ENCODE measurements around the gene FLVCR1.
"Not testable (repeated sequence)": the region's sequence is repeated elsewhere in the genome, so short reads cannot be mapped to it uniquely, and the experiment has no call there.

FLVCR1 gene

GRCh38 chr1:212879947-212880690 lies 22.0 kb downstream of the FLVCR1 start:
- Mint-ChIP-seq H3K27ac (no peak overlapping the region), H3K4me3 (no peak overlapping the region), H3K9me3 (no peaks in the 10 kb centered on the region), H3K27me3 (no peaks in the 10 kb centered on the region), H3K4me1 (no peaks in the 10 kb centered on the region), H3K36me3 (ENCODE audit: low read depth) (peaks cover 40% of the 10 kb centered on the region)
- ATAC-seq (no peak), DNase-seq (no peak)

- no peaks in the 10 kb centered on the region for H3K4me1 Mint-ChIP-seq
- no peak for DNase-seq
- no peak for ATAC-seq
- H3K27me3 Mint-ChIP-seq = no peaks in the 10 kb centered on the region
- H3K36me3 Mint-ChIP-seq (ENCODE audit: low read depth) = peaks cover 49% of the 10 kb centered on the region
- no peak overlapping the region for H3K27ac Mint-ChIP-seq
- H3K4me3 Mint-ChIP-seq = no peak overlapping the region
- no peaks in the 10 kb centered on the region for H3K9me3 Mint-ChIP-seq
Observed at GRCh38 chr1:212884592-212884991, 26.5 kb downstream of the FLVCR1 start.

GRCh38 chr1:212892108-212892507 lies 34.0 kb downstream of the FLVCR1 start:
- Mint-ChIP-seq H3K4me3 (no peak overlapping the region), H3K27ac (no peak overlapping the region), H3K9me3 (no peaks in the 10 kb centered on the region), H3K4me1 (no peaks in the 10 kb centered on the region), H3K36me3 (ENCODE audit: low read depth) (peaks cover 68% of the 10 kb centered on the region), H3K27me3 (no peaks in the 10 kb centered on the region)
- DNase-seq (no peak), ATAC-seq (no peak)

GRCh38 chr1:212899845-212900244 lies 41.8 kb downstream of the FLVCR1 start:
- H3K4me3 Mint-ChIP-seq = no peak overlapping the region
- H3K27ac Mint-ChIP-seq = no peak overlapping the region
- DNase-seq = no peak
- no peaks in the 10 kb centered on the region for H3K4me1 Mint-ChIP-seq
- H3K27me3 Mint-ChIP-seq = no peaks in the 10 kb centered on the region
- H3K36me3 Mint-ChIP-seq (ENCODE audit: low read depth) = peaks cover 56% of the 10 kb centered on the region
- no peak for ATAC-seq
- peaks cover 32% of the 10 kb centered on the region for H3K9me3 Mint-ChIP-seq

- Mint-ChIP-seq H3K36me3 (ENCODE audit: low read depth) (peaks cover 44% of the 10 kb centered on the region), H3K4me3 (no peak overlapping the region), H3K27ac (no peak overlapping the region), H3K9me3 (peaks cover 39% of the 10 kb centered on the region), H3K4me1 (no peaks in the 10 kb centered on the region), H3K27me3 (no peaks in the 10 kb centered on the region)
- ATAC-seq (no peak), DNase-seq (no peak)
Observed at GRCh38 chr1:212901290-212901689, 43.2 kb downstream of the FLVCR1 start.

- ATAC-seq (no peak), DNase-seq (no peak)
- Mint-ChIP-seq H3K36me3 (ENCODE audit: low read depth) (peaks cover 41% of the 10 kb centered on the region), H3K9me3 (peaks cover 39% of the 10 kb centered on the region), H3K4me1 (no peaks in the 10 kb centered on the region), H3K4me3 (no peak overlapping the region), H3K27me3 (no peaks in the 10 kb centered on the region), H3K27ac (no peak overlapping the region)
Observed at GRCh38 chr1:212902054-212902453, 44.0 kb downstream of the FLVCR1 start.

GRCh38 chr1:212903664-212904063 lies 45.6 kb downstream of the FLVCR1 start:
- DNase-seq = no peak
- Mint-ChIP-seq H3K4me3 (no peak overlapping the region), H3K27me3 (no peaks in the 10 kb centered on the region), H3K9me3 (peaks cover 39% of the 10 kb centered on the region), H3K36me3 (ENCODE audit: low read depth) (peaks cover 27% of the 10 kb centered on the region), H3K27ac (no peak overlapping the region), H3K4me1 (no peaks in the 10 kb centered on the region)
- no peak for ATAC-seq

GRCh38 chr1:212908071-212908470 lies 50.0 kb downstream of the FLVCR1 start:
- H3K4me3 Mint-ChIP-seq; H3K27ac Mint-ChIP-seq; H3K4me1 Mint-ChIP-seq; DNase-seq; H3K27me3 Mint-ChIP-seq; H3K36me3 Mint-ChIP-seq (ENCODE audit: low read depth); ATAC-seq: not testable (repeated sequence)
- H3K9me3 Mint-ChIP-seq = peaks cover 13% of the 10 kb centered on the region

- H3K27me3 Mint-ChIP-seq = no peaks in the 10 kb centered on the region
- H3K4me1 Mint-ChIP-seq = no peaks in the 10 kb centered on the region
- no peak for DNase-seq
- ATAC-seq = no peak
- H3K4me3 Mint-ChIP-seq = no peak overlapping the region
- H3K9me3 Mint-ChIP-seq = peaks cover 10% of the 10 kb centered on the region
- no peak overlapping the region for H3K27ac Mint-ChIP-seq
- no peaks in the 10 kb centered on the region for H3K36me3 Mint-ChIP-seq (ENCODE audit: low read depth)
Observed at GRCh38 chr1:212908971-212909370, 50.9 kb downstream of the FLVCR1 start.

GRCh38 chr1:212909652-212910063 lies 51.6 kb downstream of the FLVCR1 start:
- H3K4me3 Mint-ChIP-seq = no peak overlapping the region
- no peak overlapping the region for H3K27ac Mint-ChIP-seq
- ATAC-seq (no peak), DNase-seq (no peak)
- H3K27me3 Mint-ChIP-seq = no peaks in the 10 kb centered on the region
- H3K9me3 Mint-ChIP-seq = peaks cover 7% of the 10 kb centered on the region
- H3K4me1 Mint-ChIP-seq = no peaks in the 10 kb centered on the region
- no peaks in the 10 kb centered on the region for H3K36me3 Mint-ChIP-seq (ENCODE audit: low read depth)

GRCh38 chr1:212910213-212910612 lies 52.1 kb downstream of the FLVCR1 start:
- DNase-seq; H3K4me1 Mint-ChIP-seq; ATAC-seq; H3K36me3 Mint-ChIP-seq (ENCODE audit: low read depth); H3K9me3 Mint-ChIP-seq; H3K27me3 Mint-ChIP-seq; H3K27ac Mint-ChIP-seq; H3K4me3 Mint-ChIP-seq: not testable (repeated sequence)

GRCh38 chr1:212913638-212914037 lies 55.6 kb downstream of the FLVCR1 start:
- H3K4me1 Mint-ChIP-seq; H3K4me3 Mint-ChIP-seq; DNase-seq; H3K36me3 Mint-ChIP-seq (ENCODE audit: low read depth); H3K27ac Mint-ChIP-seq; ATAC-seq; H3K9me3 Mint-ChIP-seq: not testable (repeated sequence)
- H3K27me3 Mint-ChIP-seq = peaks cover 12% of the 10 kb centered on the region

GRCh38 chr1:212914110-212914509 lies 56.0 kb downstream of the FLVCR1 start:
- H3K9me3 Mint-ChIP-seq; H3K4me1 Mint-ChIP-seq; H3K27ac Mint-ChIP-seq; DNase-seq; ATAC-seq; H3K4me3 Mint-ChIP-seq; H3K36me3 Mint-ChIP-seq (ENCODE audit: low read depth): not testable (repeated sequence)
- peaks cover 12% of the 10 kb centered on the region for H3K27me3 Mint-ChIP-seq

- no peak for DNase-seq
- Mint-ChIP-seq H3K36me3 (ENCODE audit: low read depth) (no peaks in the 10 kb centered on the region), H3K4me3 (no peak overlapping the region), H3K27ac (no peak overlapping the region), H3K4me1 (peaks cover 4% of the 10 kb centered on the region), H3K9me3 (no peaks in the 10 kb centered on the region), H3K27me3 (peaks cover 12% of the 10 kb centered on the region)
- no peak for ATAC-seq
Observed at GRCh38 chr1:212914789-212915188, 56.7 kb downstream of the FLVCR1 start.

- no peak overlapping the region for H3K27ac Mint-ChIP-seq
- peaks cover 12% of the 10 kb centered on the region for H3K27me3 Mint-ChIP-seq
- no peaks in the 10 kb centered on the region for H3K36me3 Mint-ChIP-seq (ENCODE audit: low read depth)
- H3K9me3 Mint-ChIP-seq = no peaks in the 10 kb centered on the region
- DNase-seq (no peak), ATAC-seq (peak; percentile 24)
- H3K4me3 Mint-ChIP-seq = no peak overlapping the region
- peaks cover 4% of the 10 kb centered on the region for H3K4me1 Mint-ChIP-seq
Observed at GRCh38 chr1:212915245-212916091, 57.4 kb downstream of the FLVCR1 start.
